Neural crest cell (in vitro differentiated cells): Measurements from ENCODE around the gene TAS2R41. TPM values are rescaled to one million over a fixed set of nuclear protein-coding genes. Genes with fewer than 3 reads are reported as not detected.

Experiments
- DNase-seq: peaks from one replicate; pipeline ENCODE4 v3.0.0; 2021; ENCODE audit warnings: low read depth, mixed read lengths, low spot score
- H3K27ac Mint-ChIP-seq: one replicate; pipeline ENCODE4 v1.8.0; 2021; ENCODE audit warnings: mild to moderate bottlenecking, mixed read lengths; ENCODE audit not compliant: unreplicated experiment
- H3K27me3 Mint-ChIP-seq: 2 replicates; pipeline ENCODE4 v1.8.0; 2021; ENCODE audit warnings: low read depth, mild to moderate bottlenecking, mixed read lengths
- H3K36me3 Mint-ChIP-seq: 2 replicates; pipeline ENCODE4 v1.8.0; 2021; ENCODE audit warnings: low read depth, mild to moderate bottlenecking, mixed read lengths
- H3K4me1 Mint-ChIP-seq: 2 replicates; pipeline ENCODE4 v1.8.0; 2021; ENCODE audit warnings: mixed read lengths
- H3K4me3 Mint-ChIP-seq: one replicate; pipeline ENCODE4 v1.8.0; 2021; ENCODE audit warnings: mild to moderate bottlenecking, mixed read lengths
- H3K9me3 Mint-ChIP-seq: 2 replicates; pipeline ENCODE4 v1.8.0; 2021; ENCODE audit warnings: mixed read lengths
- total RNA-seq: library from RNA; stranded (reverse); gene quantifications from 2 replicates; pipeline ENCODE4 v1.2.1, GENCODE V29; 2021
- TF ChIP-seq, protein P1 (sequence below): fragments of 200-600 bp; sonication (generic); conservative IDR thresholded peaks from 2 replicates; pipeline ENCODE4 v1.5.0; 2021; ENCODE audit warnings: antibody characterized with exemption, mild to moderate bottlenecking

TAS2R41 gene
- total RNA-seq, 1 donor from 2014 or later = not detected

DNA sequence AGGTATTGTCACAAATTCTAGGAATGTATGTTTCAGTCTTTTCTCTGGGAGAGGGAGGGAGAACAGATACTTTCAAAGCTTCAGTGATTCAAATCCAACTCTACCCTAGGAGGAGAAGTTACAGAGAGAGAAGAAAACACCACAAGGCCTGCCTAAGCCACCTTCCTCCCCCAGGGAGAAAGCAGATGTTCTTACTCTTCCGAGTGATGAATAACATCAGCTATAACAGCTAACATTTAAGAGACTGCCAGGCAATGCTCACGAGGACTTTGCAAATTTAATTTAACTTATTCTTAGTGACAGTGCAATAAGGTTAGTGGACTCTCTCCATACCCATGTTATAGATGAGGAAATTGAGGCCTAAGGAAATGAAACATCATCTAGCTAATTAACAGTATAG is 36.8 kb downstream of the TAS2R41 start:
- Mint-ChIP-seq H3K9me3 (no peaks in the 10 kb centered on the region), H3K27me3 (no peaks in the 10 kb centered on the region), H3K4me1 (peaks cover 8% of the 10 kb centered on the region), H3K36me3 (no peaks in the 10 kb centered on the region), H3K4me3 (no peak overlapping the region), H3K27ac (no peak overlapping the region)
- TF ChIP-seq, protein P1, sequence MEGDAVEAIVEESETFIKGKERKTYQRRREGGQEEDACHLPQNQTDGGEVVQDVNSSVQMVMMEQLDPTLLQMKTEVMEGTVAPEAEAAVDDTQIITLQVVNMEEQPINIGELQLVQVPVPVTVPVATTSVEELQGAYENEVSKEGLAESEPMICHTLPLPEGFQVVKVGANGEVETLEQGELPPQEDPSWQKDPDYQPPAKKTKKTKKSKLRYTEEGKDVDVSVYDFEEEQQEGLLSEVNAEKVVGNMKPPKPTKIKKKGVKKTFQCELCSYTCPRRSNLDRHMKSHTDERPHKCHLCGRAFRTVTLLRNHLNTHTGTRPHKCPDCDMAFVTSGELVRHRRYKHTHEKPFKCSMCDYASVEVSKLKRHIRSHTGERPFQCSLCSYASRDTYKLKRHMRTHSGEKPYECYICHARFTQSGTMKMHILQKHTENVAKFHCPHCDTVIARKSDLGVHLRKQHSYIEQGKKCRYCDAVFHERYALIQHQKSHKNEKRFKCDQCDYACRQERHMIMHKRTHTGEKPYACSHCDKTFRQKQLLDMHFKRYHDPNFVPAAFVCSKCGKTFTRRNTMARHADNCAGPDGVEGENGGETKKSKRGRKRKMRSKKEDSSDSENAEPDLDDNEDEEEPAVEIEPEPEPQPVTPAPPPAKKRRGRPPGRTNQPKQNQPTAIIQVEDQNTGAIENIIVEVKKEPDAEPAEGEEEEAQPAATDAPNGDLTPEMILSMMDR = no peak
- DNase-seq = no peak

DNA sequence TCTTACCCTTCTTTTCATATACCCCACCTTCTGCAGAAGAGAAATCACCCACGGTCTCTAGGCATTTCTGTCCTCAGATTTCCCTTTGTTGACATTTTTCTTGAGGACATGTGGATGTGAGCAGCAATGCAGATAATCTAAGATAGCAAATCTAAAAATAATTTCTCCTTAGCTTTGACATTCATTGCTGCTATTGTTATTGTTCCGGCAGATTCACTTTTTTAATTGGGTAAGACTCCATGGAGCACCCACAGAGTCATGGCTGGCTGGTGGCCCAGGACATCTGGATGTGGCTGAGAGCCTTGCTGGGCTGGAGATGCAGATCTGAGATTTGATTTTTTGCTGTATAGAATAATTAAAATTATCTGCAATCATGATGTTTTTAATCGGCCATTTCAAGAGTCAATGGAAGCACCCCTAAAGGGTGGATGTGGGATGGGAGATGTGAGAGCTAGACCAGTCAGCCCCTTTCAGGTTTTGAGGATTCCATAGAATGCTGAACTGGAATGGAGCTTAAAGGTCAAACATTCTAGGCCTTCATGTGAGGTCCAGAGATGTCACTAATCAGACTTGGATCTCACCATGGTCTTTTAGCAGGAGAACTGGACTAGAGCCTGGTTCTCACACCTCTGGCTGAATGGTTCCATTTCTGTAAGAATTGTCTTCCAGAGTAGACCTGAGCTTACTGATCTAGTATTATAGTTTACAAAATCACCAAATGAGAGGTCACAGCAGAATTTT is 37.5 kb downstream of the TAS2R41 start:
- TF ChIP-seq, protein P1 = no peak
- H3K9me3 Mint-ChIP-seq = no peaks in the 10 kb centered on the region
- peaks cover 8% of the 10 kb centered on the region for H3K4me1 Mint-ChIP-seq
- no peak for DNase-seq
- no peaks in the 10 kb centered on the region for H3K36me3 Mint-ChIP-seq
- no peak overlapping the region for H3K4me3 Mint-ChIP-seq
- no peaks in the 10 kb centered on the region for H3K27me3 Mint-ChIP-seq
- no peak overlapping the region for H3K27ac Mint-ChIP-seq

GRCh38 chr7:143516981-143517380 is 39.3 kb downstream of the TAS2R41 start:
- H3K27me3 Mint-ChIP-seq = no peaks in the 10 kb centered on the region
- no peaks in the 10 kb centered on the region for H3K9me3 Mint-ChIP-seq
- no peaks in the 10 kb centered on the region for H3K36me3 Mint-ChIP-seq
- no peak overlapping the region for H3K4me3 Mint-ChIP-seq
- no peak for DNase-seq
- no peak overlapping the region for H3K27ac Mint-ChIP-seq
- TF ChIP-seq, protein P1 = no peak
- H3K4me1 Mint-ChIP-seq = peaks cover 8% of the 10 kb centered on the region

DNA sequence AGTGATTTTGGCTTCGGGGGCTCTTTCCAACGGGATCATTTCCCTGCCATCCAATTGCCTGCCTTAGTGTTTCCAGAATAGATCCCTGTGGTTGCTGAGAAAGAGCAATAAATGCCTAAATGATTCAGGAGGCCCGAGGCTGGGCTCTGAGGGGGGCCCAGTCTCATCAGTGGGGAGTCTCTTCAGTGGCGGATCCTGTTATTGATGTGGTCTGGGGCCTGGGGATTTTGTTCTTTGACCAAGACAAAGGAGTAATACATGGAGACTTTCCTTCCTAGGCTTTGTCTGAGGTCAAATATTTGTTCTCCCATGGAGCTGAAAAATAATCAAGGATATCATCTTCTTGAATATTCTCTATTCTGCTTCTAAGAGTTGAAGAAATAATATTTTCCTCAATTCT is 40.8 kb downstream of the TAS2R41 start:
- H3K27ac Mint-ChIP-seq = no peak overlapping the region
- peaks cover 8% of the 10 kb centered on the region for H3K4me1 Mint-ChIP-seq
- H3K27me3 Mint-ChIP-seq = no peaks in the 10 kb centered on the region
- TF ChIP-seq, protein P1 = no peak
- no peak for DNase-seq
- H3K36me3 Mint-ChIP-seq = no peaks in the 10 kb centered on the region
- no peak overlapping the region for H3K4me3 Mint-ChIP-seq
- H3K9me3 Mint-ChIP-seq = no peaks in the 10 kb centered on the region

DNA sequence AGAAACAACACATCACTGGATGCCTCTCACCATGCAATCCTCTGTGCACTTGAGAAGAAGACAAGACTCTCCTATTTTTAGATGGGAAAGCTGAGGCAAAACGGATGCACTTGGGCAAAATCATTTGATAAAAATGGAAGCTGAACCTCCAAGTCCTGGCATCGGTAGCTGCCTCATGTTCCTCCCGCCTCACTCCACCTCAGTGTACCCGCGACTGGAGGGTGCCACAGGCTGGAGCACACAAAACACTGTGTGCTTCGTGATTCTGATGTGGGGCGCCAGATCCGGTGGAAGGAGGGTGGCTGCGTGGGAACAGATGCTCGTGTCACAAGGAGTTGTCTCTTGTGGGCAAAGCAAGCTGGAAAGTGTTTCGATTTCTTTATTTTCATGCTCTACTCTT is 41.3 kb downstream of the TAS2R41 start:
- Mint-ChIP-seq H3K27me3 (no peaks in the 10 kb centered on the region), H3K4me1 (peaks cover 8% of the 10 kb centered on the region), H3K4me3 (no peak overlapping the region), H3K9me3 (no peaks in the 10 kb centered on the region), H3K36me3 (no peaks in the 10 kb centered on the region), H3K27ac (no peak overlapping the region)
- no peak for DNase-seq
- TF ChIP-seq, protein P1 = no peak
